NCI-H2227 (cell line): ENCODE results near the gene RPLP2.

ENCODE experiments used
- DNase-seq: peaks from one replicate; lab custom pipeline; 2025; ENCODE audit not compliant: unreplicated experiment; lab: John Stamatoyannopoulos, UW

RPLP2 gene

GRCh38 chr11:809287-810039 lies at the start of gene RPLP2:
Gene RPLP2 (plus strand): TSS chr11:809967. CDS start chr11:810235, 268 bp downstream.
- DNase-seq, result peak; percentile 100

DNA sequence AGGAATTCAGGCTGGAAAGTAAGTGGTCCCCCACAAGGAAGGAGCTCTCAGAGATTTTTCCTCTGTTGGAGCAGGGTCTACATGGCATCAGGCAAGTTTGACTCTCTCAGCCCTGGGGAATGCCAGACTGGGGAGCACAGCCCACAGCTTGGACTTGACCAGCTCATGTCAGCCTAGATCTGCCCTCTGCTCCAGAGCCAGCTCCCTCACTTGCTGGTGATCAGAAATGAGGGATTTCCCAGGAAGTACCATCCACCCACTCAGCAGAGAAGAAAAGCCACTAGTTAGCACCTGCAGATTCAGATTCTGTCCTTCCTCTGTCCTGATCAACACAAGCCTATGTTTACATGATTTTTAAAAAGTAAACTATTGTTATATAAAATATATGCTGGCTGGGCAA lies 49.5 kb upstream of the RPLP2 start:
- DNase-seq, result no peak

DNA sequence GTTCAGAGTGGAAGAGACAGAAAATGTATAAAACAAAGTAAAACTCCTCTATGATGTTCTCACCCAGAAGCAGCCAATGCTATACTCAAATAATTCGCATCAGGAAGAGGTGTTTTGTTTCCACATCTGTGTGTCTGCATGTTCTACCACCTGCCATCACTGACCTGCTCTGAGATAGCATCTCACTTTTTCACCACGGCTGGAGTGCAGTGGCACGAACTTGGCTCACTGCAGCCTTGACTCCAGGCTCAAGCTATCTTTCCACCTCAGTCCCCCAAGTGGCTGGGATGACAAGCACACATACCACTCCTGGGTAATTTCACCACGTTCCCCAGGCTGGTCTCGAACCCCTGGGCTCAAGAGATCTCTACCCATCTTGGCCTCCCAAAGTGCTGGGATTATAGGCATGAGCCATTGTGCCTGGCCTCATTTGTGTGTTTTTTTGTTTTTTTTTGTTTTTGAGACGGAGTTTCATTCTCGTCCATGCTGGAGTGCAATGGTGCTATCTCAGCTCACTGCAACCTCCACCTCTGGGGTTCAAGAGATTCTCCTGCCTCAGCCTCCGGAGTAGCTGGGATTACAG lies 48.1 kb upstream of the RPLP2 start:
- no peak for DNase-seq

DNA sequence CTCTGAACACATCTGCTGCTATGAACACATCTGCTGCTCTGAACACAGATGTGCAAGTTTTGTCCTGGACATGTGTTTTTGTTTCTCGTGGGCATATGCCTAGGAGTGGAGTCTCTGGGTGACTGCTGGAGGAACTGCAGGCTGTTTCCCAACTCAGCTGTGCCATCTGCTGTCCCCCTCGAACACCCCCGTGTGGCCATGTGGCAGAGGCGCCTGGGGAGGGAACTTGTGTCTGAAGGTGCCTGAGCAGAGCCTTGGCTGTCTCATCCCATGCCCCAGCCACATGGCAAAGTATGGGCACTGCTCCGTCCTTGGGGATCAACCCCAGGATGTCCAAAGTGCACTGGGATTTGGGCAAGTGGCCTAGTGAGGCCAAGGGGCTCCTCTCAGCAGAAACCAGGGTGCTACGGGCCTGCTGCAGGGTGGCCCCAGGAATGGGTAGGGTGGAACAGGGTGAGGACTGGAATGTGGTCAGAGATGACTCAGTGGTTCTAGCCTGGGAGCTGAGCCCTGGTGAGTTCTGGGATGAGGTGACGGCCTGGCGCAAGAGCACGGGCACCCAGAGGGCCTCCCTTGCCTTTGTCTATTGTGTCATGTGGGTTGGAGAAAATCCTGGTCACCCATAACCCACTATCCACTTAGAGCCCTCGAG lies 47.2 kb upstream of the RPLP2 start:
- peak; percentile 37 for DNase-seq

DNA sequence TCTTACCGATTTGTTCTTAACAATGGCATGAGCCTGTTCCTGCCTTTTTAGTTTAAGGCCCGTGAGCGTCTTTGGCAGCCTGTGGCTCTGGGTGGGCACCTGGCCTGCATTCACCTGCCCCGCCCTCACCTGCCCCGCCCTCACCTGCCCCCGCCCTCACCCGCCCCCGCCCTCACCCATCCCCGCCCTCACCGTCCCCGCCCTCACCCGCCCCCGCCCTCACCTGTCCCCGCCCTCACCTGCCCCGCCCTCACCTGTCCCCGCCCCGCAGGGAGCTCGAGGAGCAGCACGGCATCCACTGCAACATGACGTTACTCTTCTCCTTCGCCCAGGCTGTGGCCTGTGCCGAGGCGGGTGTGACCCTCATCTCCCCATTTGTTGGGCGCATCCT lies 46.7 kb upstream of the RPLP2 start:
- DNase-seq, result no peak

DNA sequence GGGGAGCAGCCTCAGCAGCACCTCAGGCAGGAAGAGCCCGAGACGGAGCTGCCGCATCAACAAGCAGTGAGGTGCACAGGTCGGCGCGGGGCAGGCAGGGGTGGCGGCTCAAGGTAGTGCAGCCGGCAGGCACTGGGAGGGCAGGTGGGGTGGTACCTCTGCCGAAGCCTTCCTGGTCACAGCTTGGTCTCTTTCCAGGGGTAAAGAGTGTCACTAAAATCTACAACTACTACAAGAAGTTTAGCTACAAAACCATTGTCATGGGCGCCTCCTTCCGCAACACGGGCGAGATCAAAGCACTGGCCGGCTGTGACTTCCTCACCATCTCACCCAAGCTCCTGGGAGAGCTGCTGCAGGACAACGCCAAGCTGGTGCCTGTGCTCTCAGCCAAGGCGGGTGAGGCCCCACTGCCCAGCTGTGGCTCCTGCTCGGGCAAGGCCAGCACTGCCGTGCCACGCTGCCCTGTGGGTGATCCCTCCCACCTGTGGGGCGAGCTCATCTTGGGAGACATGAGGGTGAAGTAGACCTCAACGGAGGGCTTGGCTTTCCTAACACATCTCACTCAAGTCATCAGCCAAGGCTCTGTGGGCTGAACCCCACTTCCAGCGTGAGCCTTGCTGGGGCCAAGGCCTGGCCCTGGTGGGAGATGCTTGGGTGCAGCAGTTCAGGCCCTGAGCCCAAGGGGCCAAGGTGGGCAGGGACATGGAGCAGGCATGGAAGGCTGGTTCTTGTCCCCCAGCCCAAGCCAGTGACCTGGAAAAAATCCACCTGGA lies 46.0 kb upstream of the RPLP2 start:
- DNase-seq, result no peak

DNA sequence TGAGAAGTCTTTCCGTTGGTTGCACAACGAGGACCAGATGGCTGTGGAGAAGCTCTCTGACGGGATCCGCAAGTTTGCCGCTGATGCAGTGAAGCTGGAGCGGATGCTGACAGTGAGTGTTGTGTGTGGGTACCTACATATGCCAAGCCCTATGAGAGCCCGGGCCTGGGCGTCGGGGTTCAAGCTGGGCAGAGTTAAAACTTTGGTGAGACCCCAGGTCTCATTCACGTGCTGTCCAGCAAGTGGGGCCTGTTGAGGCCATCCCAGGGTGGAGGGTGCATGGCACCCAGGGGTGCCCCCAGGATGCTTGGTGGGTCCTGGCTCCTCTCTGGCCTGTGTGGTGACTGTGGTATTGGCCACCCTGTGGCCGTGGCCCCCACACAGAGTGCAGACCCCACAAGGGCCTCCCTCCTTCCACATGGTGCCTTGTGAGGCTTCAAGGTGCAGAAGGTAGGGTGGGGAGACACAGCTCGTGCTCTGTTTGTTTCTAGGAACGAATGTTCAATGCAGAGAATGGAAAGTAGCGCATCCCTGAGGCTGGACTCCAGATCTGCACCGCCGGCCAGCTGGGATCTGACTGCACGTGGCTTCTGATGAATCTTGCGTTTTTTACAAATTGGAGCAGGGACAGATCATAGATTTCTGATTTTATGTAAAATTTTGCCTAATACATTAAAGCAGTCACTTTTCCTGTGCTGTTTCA lies 45.3 kb upstream of the RPLP2 start:
- DNase-seq, result no peak

GRCh38 chr11:765025-765801 lies 44.6 kb upstream of the RPLP2 start:
- DNase-seq, result peak; percentile 66

DNA sequence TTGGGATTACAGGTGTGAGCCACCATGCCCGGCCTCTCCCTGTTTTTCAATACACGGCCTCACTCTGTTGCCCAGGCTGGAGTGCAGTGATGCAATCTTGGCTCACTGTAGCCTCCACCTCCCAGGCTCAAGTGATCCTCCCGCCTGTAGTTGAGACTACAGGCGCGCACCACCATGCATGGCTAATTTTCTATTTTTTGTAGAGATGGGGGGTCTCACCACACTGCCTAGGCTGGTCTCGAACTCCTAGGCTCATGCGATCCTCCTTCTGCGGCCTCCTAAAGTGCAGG lies 44.0 kb upstream of the RPLP2 start:
- no peak for DNase-seq

DNA sequence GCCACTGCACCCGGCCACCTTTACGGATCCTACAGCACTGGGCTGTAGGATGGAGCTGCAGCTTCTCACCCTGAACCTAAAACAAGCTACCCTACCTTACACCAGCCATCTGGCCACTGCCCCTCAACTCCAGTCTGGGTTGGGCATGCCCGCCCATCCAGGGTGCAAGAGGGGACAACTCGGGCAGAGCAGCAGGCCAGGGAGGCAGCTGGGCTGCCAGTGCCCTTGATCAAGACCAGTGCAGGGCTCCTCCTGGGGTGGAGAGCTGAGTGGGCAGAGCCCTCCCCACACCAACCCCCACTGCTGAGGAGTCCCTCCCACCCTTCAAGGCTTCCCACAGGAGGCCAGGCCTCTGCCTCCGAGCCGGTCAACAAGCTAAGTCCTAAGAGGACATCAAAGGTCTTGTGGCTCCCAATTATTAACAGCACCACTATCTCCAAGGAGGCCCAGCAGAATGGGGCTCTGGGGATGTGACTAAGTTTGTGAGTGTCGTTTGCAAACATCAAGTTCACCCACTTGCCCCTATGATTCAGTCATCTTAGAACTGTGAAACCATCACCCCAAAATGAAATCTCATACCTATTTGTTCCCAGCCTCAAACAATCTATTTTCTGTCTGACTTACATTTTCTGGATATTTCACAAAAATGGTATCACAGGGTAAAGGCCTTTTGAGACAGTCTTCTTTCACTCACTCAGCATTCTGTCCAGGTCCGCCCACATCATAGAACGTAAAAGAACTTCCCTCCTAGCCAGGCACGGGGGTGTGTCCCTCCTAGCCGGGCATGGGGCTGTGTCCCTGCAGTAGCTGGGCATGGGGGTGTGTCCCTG lies 43.4 kb upstream of the RPLP2 start:
- DNase-seq, result no peak

- no peak for DNase-seq
Measured at GRCh38 chr11:766936-767210, 42.9 kb upstream of the RPLP2 start.

GRCh38 chr11:767238-767637 lies 42.5 kb upstream of the RPLP2 start:
- peak; percentile 39 for DNase-seq

DNA sequence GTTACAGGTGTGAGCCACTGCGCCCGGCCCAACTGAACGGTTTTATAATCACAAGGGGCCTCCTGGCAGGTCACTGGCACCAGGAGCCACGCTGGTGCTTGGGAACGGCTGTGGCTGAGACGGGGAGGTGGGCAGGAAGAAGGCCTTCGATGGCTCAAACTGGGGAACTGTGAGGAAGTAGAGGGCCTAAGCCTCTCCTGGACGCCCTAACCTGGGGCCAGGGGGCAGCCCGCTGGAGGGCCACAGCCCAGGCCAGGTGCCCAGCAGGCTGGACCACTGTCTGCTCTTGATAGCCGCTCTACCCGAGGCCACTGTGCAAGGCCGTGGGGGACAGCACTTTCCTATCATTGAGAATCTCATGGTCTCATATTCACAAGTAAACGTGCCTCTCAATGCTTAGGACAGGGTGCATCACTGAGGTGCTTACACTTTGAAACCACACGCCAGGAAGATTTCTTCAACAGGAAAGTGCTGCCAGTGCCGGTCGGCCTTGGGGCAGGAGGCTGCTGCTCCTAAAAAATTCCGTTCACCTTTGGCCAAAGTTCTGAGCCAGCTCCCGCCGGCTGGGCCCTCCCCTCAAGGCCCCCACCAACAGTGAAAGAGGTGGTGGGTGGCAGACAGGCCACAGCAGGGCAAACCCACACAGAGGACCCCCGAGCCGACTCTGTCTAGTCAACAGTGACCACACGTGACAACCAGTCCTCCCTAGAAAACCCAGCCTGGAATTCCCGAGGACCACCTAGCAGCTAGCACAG lies 39.7 kb upstream of the RPLP2 start:
- DNase-seq, result no peak

- no peak for DNase-seq
Measured at GRCh38 chr11:770642-771616, 38.8 kb upstream of the RPLP2 start.

DNA sequence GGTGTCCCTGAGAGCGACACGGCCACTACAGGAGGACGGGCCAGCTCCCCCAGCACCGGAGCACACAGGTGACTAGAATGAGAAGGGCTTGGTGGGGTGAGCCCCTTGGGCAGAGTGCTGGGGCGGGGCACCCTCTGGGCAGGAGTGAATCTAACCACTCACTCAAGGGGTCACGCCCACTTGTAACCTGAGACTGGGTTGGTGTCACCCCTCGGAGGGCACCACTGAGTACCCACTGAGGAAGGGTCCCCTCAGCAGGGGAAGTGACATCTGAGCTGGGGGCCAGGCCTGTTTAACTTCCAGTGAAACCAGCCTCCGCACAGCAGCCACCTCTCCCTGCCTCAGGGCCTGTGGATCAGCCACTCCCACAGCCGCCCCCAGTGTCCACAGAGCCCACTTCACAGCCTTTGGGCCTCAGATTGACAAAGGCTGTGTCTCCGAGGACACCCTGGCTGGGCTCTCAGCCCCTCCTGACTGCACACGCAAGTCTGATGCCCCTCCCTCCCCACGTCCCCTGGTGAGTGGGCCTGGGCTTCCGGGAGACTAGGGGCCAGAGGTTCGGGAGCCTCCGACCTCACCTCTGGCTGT lies 38.1 kb upstream of the RPLP2 start:
- no peak for DNase-seq

DNA sequence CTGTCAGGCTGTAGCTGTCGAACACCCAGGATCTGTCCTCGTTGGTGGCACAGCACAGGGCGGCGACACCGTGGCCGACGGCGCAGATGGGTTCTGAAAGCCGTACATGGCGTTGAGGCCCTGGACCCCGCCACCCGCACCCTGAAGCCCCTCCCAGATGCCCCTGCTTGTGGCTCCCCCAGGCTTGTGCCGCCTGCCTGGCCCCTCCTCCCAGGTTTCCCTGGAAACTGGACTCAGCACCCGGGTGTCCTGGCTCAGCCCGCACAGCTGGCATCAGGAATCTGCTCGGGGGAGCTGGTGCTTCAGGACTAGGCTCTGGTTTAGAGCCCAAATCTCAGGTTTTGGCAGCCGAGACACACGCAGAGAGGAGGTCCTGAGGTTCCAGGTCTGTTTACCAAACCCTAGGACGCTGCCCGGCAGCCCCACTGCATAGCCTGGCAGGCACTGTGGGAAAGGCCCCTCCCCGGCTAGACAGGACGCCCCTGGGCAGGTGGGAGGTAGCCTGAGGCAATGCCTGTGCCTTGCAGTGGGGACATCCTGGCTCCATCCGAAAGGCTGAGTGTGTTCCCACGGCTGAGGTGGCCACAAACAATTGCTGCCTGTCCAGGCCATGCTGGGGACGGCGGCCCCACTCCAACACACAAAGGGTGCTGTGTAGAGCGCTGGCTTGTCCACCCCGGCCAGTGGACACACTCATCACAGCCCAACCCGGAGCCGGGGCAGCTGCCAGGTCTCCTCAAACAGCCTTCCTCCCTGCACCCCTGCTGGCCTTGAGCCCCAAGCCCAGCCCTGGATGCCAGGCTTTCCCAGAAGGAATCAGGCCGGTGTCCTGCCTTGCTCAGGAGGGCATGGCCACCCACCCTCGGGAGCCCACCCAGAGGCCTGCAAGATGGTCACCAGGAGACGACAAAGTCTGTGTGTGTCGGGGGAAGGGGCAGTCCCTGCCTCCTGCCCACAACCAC lies 37.1 kb upstream of the RPLP2 start:
- DNase-seq, result no peak
